Adrenal gland (tissue), 5 donors: Measurements from ENCODE around the gene HSPB3.

Source experiments
- CTCF ChIP-seq, 6 experiments: fragments of 450-650 bp in 4 of 6; fragments of 200-600 bp in 2 of 6; sonication (generic) in 1 of 6; IDR thresholded peaks; 1 replicate in 5 of 6; 2 replicates in 1 of 6; pipeline versions ENCODE4 v1.5.1 to v1.8.0; 2016 to 2021; ENCODE audit warnings: antibody characterized with exemption in 6 of 6, mild to moderate bottlenecking in 2 of 6, moderate library complexity in 1 of 6
- POLR2A ChIP-seq, 2 donors: fragments of 450-650 bp; IDR thresholded peaks; one replicate each; pipeline ENCODE4 v1.6.1; 2017; ENCODE audit warnings: antibody characterized with exemption in 2 of 2, mild to moderate bottlenecking in 2 of 2, moderate library complexity in 1 of 2
- donor health status: DM: no; HTN: no; CAD: no.

GRCh38 chr5:54495027-54495426 is 39.5 kb downstream of the HSPB3 start:
- no peak for TF ChIP-seq POLR2A (IDR thresholded peaks at IDR 0.05)
- no peak for TF ChIP-seq CTCF (IDR thresholded peaks at IDR 0.05)
